ENCODE data around the gene ZIC1.

GRCh38 chr3:147371771-147372340 lies 37.3 kb upstream of the ZIC1 start:
- no peak for TF ChIP-seq CTCF (IDR thresholded peaks at IDR 0.05; ENCODE audit: low read length)
- TF ChIP-seq EZH2phosphoT487 (IDR thresholded peaks at IDR 0.05; ENCODE audit: low read length): no peak

Data from MM.1S (cell line).